ENCODE results near the gene ALK. TPM values are rescaled to one million over a fixed set of nuclear protein-coding genes. Genes with fewer than 3 reads are reported as not detected.

ALK gene
- total RNA-seq, 4 donors from 2014 or later: 0.85 to 2.4 (median 1.8) TPM

DNA sequence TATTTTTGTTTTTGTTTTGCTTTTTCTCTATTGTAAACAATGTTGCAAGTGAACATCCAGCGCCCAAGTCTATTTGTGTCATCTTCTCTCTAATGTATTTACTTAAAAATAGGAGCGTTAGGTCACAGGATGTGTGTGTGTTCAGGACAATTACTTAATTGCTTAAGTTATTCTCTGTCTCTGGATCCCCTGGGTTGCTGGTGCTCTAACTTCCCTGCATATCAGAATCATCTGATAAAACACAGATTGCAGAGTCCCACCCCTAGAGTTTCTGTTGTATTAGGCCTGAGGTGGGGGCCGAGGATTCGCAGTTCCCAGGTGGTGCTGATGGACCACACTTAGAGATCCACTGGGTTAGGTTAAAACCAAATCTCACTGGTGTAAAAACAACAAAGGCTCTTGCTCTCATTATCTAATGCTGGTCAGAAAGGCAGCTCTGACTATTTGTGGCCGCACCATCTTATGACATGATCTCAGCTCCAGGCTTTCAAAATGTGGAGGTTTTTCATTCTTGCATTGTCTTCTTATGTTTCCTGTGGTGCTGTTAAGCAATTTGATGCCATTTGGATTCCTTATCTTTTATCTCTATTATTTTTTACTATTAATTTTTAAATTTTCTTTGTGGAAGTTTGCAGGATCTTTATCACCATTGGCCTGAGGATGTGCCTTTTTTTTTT, 718.4 kb downstream of the ALK start:
- TF ChIP-seq, protein P1, sequence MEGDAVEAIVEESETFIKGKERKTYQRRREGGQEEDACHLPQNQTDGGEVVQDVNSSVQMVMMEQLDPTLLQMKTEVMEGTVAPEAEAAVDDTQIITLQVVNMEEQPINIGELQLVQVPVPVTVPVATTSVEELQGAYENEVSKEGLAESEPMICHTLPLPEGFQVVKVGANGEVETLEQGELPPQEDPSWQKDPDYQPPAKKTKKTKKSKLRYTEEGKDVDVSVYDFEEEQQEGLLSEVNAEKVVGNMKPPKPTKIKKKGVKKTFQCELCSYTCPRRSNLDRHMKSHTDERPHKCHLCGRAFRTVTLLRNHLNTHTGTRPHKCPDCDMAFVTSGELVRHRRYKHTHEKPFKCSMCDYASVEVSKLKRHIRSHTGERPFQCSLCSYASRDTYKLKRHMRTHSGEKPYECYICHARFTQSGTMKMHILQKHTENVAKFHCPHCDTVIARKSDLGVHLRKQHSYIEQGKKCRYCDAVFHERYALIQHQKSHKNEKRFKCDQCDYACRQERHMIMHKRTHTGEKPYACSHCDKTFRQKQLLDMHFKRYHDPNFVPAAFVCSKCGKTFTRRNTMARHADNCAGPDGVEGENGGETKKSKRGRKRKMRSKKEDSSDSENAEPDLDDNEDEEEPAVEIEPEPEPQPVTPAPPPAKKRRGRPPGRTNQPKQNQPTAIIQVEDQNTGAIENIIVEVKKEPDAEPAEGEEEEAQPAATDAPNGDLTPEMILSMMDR (IDR thresholded peaks at IDR 0.05; ENCODE audit: low read depth): no peak

DNA sequence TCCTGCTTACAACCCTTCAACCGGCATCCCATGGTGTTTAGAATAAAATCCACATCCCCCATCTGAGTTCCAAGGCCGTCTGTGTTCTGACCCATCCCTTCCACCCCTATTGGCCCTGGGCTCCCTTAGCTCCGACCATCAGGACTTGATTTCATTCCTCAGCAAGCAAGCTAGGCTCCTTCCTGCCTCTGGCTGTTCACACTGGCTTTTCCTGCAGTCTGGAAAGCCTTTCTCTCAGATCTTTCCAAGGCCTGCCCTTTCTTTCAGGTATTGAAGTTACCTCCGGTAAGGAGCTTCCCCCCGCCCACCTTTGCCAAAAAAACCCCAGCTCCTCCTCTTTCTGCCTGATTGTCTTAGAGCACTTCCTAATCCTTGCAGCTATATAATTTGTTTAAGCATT, 719.4 kb downstream of the ALK start:
- TF ChIP-seq, protein P1 (IDR thresholded peaks at IDR 0.05; ENCODE audit: low read depth): no peak

DNA sequence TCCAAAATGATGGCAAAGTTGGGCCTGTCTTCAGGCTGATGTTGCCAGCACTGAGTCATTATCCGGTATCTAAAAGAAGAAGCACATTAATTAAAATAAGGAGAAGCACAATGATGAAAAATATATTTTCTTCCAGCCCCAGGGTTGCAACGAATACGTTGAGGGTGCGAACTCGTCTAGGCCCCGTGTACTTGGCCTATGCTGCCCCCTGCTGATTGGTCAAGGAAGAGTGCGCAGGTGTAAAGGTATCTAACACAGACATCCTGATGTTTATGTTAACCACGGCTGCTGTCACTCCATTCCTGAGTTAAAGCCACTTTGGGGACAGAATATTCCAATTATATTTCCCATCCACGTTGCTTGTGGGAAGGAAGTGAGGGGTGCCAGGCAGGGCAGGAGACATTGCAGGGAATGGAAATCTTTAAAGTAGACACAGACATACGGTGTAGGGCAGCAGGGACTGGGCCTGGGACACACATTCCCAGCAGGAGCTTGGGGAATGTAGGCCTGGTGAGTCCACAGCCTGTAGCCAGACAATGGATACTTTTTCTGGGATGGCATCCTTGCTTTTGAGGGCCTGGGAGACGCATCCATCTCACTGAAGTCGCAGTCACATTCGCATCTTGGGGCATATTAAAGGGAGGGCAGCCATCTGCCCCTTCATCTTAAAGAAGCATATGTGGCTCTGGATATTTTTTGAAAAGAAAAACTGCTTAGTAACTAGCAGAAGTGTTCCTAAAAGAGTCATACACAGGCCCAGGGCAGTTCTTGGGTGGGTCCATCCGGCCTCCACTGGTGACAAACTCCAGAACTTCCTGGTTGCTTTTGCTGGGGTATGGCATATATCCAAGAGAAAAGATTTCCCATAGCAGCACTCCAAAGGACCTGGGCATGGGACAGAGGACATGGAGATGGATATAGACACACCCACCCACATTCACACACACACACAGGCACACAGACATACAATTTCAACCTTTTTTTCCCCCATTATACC, 724.3 kb downstream of the ALK start:
- TF ChIP-seq, protein P1 (IDR thresholded peaks at IDR 0.05; ENCODE audit: low read depth): no peak

DNA sequence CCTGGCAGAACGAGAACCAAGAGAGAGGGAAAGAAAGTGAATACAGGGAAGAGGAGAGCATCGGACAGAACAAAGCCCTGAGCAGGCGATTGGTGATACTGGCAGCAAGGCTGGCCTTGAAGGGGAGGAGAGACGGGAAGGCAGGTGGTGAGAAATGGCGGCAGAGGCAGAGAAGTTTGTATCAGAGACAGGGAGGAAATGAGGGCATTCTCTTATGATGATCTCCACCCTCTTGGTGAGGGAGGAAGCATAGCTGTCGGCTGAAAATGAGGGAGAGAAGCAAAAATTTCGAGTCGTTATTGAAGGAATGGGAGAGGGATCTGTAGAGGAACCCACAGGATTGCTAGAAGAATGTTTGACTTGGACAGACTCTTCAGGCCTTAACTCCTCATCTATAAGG, 725.6 kb downstream of the ALK start:
- TF ChIP-seq, protein P1 (IDR thresholded peaks at IDR 0.05; ENCODE audit: low read depth): no peak

DNA sequence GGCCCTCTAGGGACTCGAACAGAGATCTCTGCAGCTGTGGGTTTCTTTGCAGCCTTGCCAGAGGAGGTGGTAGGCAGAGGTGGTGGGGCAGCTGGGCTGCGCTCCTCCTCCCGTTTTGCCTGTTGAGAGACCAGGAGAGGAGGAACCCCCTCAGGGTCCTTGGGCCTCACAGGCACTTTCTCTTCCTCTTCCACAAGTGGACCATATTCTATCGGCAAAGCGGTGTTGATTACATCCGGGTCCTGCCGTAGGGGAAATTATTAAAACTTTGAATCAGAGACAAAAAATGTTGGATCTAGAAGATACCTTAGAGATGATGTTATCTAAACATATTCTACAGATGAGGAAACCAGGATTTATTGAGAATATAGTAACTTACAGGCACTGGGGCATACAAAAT, 727.7 kb downstream of the ALK start:
- TF ChIP-seq, protein P1 (IDR thresholded peaks at IDR 0.05; ENCODE audit: low read depth): no peak

DNA sequence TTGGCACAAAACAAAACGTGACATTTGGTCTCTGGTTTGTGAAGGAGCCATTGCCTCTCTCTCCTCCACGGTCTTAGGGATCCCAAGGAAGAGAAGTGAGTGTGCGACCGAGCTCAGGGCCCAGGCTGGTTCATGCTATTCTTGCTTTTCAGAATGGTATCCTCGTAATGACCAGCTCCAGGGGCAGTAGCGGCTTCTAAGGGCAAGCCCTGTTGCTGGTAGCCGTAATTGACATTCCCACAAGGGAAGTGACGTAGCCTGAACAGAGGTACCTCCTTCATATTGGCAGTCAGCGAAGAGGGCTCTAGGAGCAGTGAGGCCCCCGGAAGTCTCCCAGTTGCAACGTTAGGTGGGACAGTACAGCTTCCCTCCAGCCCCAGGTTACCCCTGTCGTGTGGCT, 728.3 kb downstream of the ALK start:
- TF ChIP-seq, protein P1 (IDR thresholded peaks at IDR 0.05; ENCODE audit: low read depth): no peak

DNA sequence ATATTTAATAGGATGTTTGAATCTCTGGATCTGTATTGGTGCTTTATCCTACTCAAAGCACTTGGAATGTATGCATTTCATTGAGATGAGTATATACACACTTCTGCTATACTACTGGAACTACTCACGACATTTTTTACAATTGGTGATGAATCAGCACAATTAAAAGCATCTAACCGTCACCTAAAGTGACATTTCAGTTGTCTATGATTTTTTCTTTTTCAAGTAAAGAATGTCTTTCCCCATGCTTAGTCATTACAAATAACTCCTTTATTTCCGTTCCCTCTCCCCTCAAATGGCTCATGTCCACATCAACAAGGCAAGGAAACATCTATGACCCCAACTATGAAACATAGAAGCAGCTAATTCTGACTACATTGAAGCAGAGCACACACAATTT, 728.9 kb downstream of the ALK start:
- TF ChIP-seq, protein P1 (IDR thresholded peaks at IDR 0.05; ENCODE audit: low read depth): no peak
